Activated CD4-positive, alpha-beta T cell treated with anti-CD3 and anti-CD28 coated beads for 24 hours (primary cell): ENCODE measurements around the gene GPATCH8.
A peak's percentile ranks its signal among the peaks of the same experiment; 100 is the strongest.
"Not testable (repeated sequence)": the region's sequence is repeated elsewhere in the genome, so short reads cannot be mapped to it uniquely, and the experiment has no call there.

Source experiments
- DNase-seq, 2 donors: peaks; one replicate each; pipeline ENCODE4 v3.0.0-alpha.2; 2020; ENCODE audit warnings: low read depth in 2 of 2

GPATCH8 gene

GRCh38 chr17:44375196-44376017 is 127.8 kb downstream of the GPATCH8 start:
- DNase-seq = no peak

GRCh38 chr17:44374306-44375195 is 128.7 kb downstream of the GPATCH8 start:
- DNase-seq = no peak

GRCh38 chr17:44372036-44372435 is 131.2 kb downstream of the GPATCH8 start:
- DNase-seq = no peak

GRCh38 chr17:44369414-44370023 is 133.7 kb downstream of the GPATCH8 start:
- not testable (repeated sequence) for DNase-seq

GRCh38 chr17:44368391-44369243 is 134.6 kb downstream of the GPATCH8 start:
- DNase-seq = not testable (repeated sequence)

GRCh38 chr17:44367231-44367979 is 135.8 kb downstream of the GPATCH8 start:
- no peak for DNase-seq

GRCh38 chr17:44365051-44365450 is 138.2 kb downstream of the GPATCH8 start:
- DNase-seq = not testable (repeated sequence)

- DNase-seq = peak; percentile 39 to 46
These were observed 139.5 kb downstream of the GPATCH8 start, which contains the start of gene FAM171A2 for GRCh38 chr17:44363613-44364159. Gene FAM171A2, minus strand, starts transcription at chr17:44363853. Its CDS starts 139 bp downstream, at chr17:44363714.

GRCh38 chr17:44362949-44363612 is 140.1 kb downstream of the GPATCH8 start:
- no peak for DNase-seq

- no peak for DNase-seq
These were observed 140.7 kb downstream of the GPATCH8 start for GRCh38 chr17:44362459-44362948.

GRCh38 chr17:44361292-44362260 is 141.6 kb downstream of the GPATCH8 start:
- no peak for DNase-seq

- no peak for DNase-seq
These were observed 142.4 kb downstream of the GPATCH8 start for GRCh38 chr17:44360826-44361225.

- DNase-seq = no peak
These were observed 143.1 kb downstream of the GPATCH8 start for GRCh38 chr17:44360144-44360533.

- no peak for DNase-seq
These were observed 143.6 kb downstream of the GPATCH8 start for GRCh38 chr17:44359458-44360143.

- DNase-seq = no peak
These were observed 144.2 kb downstream of the GPATCH8 start for GRCh38 chr17:44359006-44359405.

GRCh38 chr17:44358066-44358465 is 145.1 kb downstream of the GPATCH8 start:
- no peak for DNase-seq

GRCh38 chr17:44356241-44356640 is 147.0 kb downstream of the GPATCH8 start:
- no peak for DNase-seq
